Measurements from ENCODE around the gene RNF166. TPM values are rescaled to one million over a fixed set of nuclear protein-coding genes. Genes with fewer than 3 reads are reported as not detected.
A peak's percentile ranks its signal among the peaks of the same experiment; 100 is the strongest.

The RNF166 gene
- total RNA-seq, 1 donor from 2014 or later = 19.4 TPM

- H3K27me3 Mint-ChIP-seq = peaks cover 40% of the 10 kb centered on the region
- DNase-seq (ENCODE audit: low spot score, unreplicated experiment) = no peak
- H3K36me3 Mint-ChIP-seq (ENCODE audit: insufficient read depth) = no peaks in the 10 kb centered on the region
- peak overlapping the region; percentile 62 for H3K27ac Mint-ChIP-seq
- no peaks in the 10 kb centered on the region for H3K9me3 Mint-ChIP-seq (ENCODE audit: low read depth)
- H3K4me3 Mint-ChIP-seq (ENCODE audit: low read depth) = no peak overlapping the region
- TF ChIP-seq CTCF (IDR thresholded peaks at IDR 0.05; ENCODE audit: unreplicated experiment) = no peak
- peaks cover 6% of the 10 kb centered on the region for H3K4me1 Mint-ChIP-seq (ENCODE audit: low read depth)
Measured at GRCh38 chr16:88687676-88688012, 18.6 kb downstream of the RNF166 start.

- H3K9me3 Mint-ChIP-seq (ENCODE audit: low read depth) = no peaks in the 10 kb centered on the region
- H3K4me3 Mint-ChIP-seq (ENCODE audit: low read depth) = no peak overlapping the region
- H3K4me1 Mint-ChIP-seq (ENCODE audit: low read depth) = peaks cover 6% of the 10 kb centered on the region
- H3K27ac Mint-ChIP-seq = no peak overlapping the region
- DNase-seq (ENCODE audit: low spot score, unreplicated experiment) = peak; percentile 9
- H3K27me3 Mint-ChIP-seq = peaks cover 44% of the 10 kb centered on the region
- no peaks in the 10 kb centered on the region for H3K36me3 Mint-ChIP-seq (ENCODE audit: insufficient read depth)
- no peak for TF ChIP-seq CTCF (IDR thresholded peaks at IDR 0.05; ENCODE audit: unreplicated experiment)
Measured at GRCh38 chr16:88687254-88687576, 19.0 kb downstream of the RNF166 start.

- peak within 1 kb of the TSS; percentile 67 for H3K27ac Mint-ChIP-seq
- peak within 1 kb of the TSS; percentile 68 for H3K4me3 Mint-ChIP-seq (ENCODE audit: low read depth)
- no peak for TF ChIP-seq CTCF (IDR thresholded peaks at IDR 0.05; ENCODE audit: unreplicated experiment)
- H3K27me3 Mint-ChIP-seq = peaks cover 45% of the 10 kb centered on the region
- peak; percentile 83 for DNase-seq (ENCODE audit: low spot score, unreplicated experiment)
- H3K9me3 Mint-ChIP-seq (ENCODE audit: low read depth) = no peaks in the 10 kb centered on the region
- H3K36me3 Mint-ChIP-seq (ENCODE audit: insufficient read depth) = no peaks in the 10 kb centered on the region
- H3K4me1 Mint-ChIP-seq (ENCODE audit: low read depth) = peaks cover 6% of the 10 kb centered on the region
Measured at GRCh38 chr16:88686439-88687253, 19.6 kb downstream of the RNF166 start, which contains the start of gene SNAI3. Gene SNAI3, minus strand, starts transcription at chr16:88686507. Its CDS starts 101 bp downstream, at chr16:88686406.

GRCh38 chr16:88686062-88686438 lies 20.2 kb downstream of the RNF166 start:
- Mint-ChIP-seq H3K27ac (no peak overlapping the region), H3K4me3 (ENCODE audit: low read depth) (peak overlapping the region; percentile 68), H3K36me3 (ENCODE audit: insufficient read depth) (no peaks in the 10 kb centered on the region), H3K4me1 (ENCODE audit: low read depth) (peaks cover 6% of the 10 kb centered on the region), H3K9me3 (ENCODE audit: low read depth) (no peaks in the 10 kb centered on the region), H3K27me3 (peaks cover 45% of the 10 kb centered on the region)
- no peak for DNase-seq (ENCODE audit: low spot score, unreplicated experiment)
- no peak for TF ChIP-seq CTCF (IDR thresholded peaks at IDR 0.05; ENCODE audit: unreplicated experiment)

- peak; percentile 65 for TF ChIP-seq CTCF (IDR thresholded peaks at IDR 0.05; ENCODE audit: unreplicated experiment)
- DNase-seq (ENCODE audit: low spot score, unreplicated experiment) = no peak
- peaks cover 39% of the 10 kb centered on the region for H3K27me3 Mint-ChIP-seq
- H3K27ac Mint-ChIP-seq = peak overlapping the region; percentile 67
- H3K4me3 Mint-ChIP-seq (ENCODE audit: low read depth) = peak overlapping the region; percentile 68
- no peaks in the 10 kb centered on the region for H3K9me3 Mint-ChIP-seq (ENCODE audit: low read depth)
- H3K36me3 Mint-ChIP-seq (ENCODE audit: insufficient read depth) = no peaks in the 10 kb centered on the region
- H3K4me1 Mint-ChIP-seq (ENCODE audit: low read depth) = peaks cover 6% of the 10 kb centered on the region
Measured at GRCh38 chr16:88685156-88686061, 20.8 kb downstream of the RNF166 start.
